Psoas muscle (tissue), 8 donors: Measurements from ENCODE around the gene SH3RF3. TPM values are rescaled to one million over a fixed set of nuclear protein-coding genes. Genes with fewer than 3 reads are reported as not detected.
A peak's percentile ranks its signal among the peaks of the same experiment; 100 is the strongest.

Source experiments
- ATAC-seq, 4 donors: fragments of 200-7000 bp; cut with Tn5 transposase; one replicate each; pipeline ENCODE4 v1.9.1; 2020; ENCODE audit warnings: moderate library complexity in 3 of 4, mild to moderate bottlenecking in 2 of 4
- DNase-seq, 2 donors: peaks; one replicate each; pipeline ENCODE4 v3.0.0-alpha.2; 2020
- H3K27ac ChIP-seq: fragments of 200-600 bp; one replicate; pipeline ENCODE4 v1.8.0; 2022
- H3K27me3 ChIP-seq, 3 donors: fragments of 200-600 bp in 1 of 3; one replicate each; pipeline versions ENCODE4 v1.6.1 to v1.8.0; 2013 to 2022; ENCODE audit warnings: low read length in 2 of 3, mild to moderate bottlenecking in 2 of 3, moderate library complexity in 1 of 3; ENCODE audit not compliant: insufficient read depth in 3 of 3
- H3K36me3 ChIP-seq, 2 donors: fragments of 200-600 bp in 1 of 2; one replicate each; pipeline versions ENCODE4 v1.6.1 to v1.8.0; 2013 to 2022; ENCODE audit warnings: low read depth in 1 of 2, mild to moderate bottlenecking in 1 of 2, moderate library complexity in 1 of 2; ENCODE audit not compliant: insufficient read depth in 1 of 2
- H3K4me1 ChIP-seq: fragments of 200-600 bp; one replicate; pipeline ENCODE4 v1.8.0; 2022
- H3K4me3 ChIP-seq: fragments of 200-600 bp; one replicate; pipeline ENCODE4 v1.8.0; 2022; ENCODE audit warnings: mild to moderate bottlenecking
- H3K9me3 ChIP-seq: fragments of 200-600 bp; one replicate; pipeline ENCODE4 v1.8.0; 2022
- CTCF ChIP-seq: fragments of 200-600 bp; IDR thresholded peaks from one replicate; pipeline ENCODE4 v1.8.0; 2022; ENCODE audit warnings: antibody characterized with exemption
- WGBS, 3 donors: extraction: QIAGEN DNeasy Blood & Tissue Kit; methylation state at CpG; one replicate each; pipeline versions ENCODE4 v1.1.6 to v1.1.7; 2013; 5-methylcytosine and 5-hydroxymethylcytosine counted together
- intact Hi-C, 2 donors: fragments of 100-400 bp; cut with DNase I; formaldehyde crosslinking; loops; one replicate each; pipeline versions ENCODE4 v1.11.0 to v1.14.2; 2022
- polyA plus RNA-seq, 3 donors: library from polyadenylated mRNA; stranded (reverse); fragments of 200-250 nt; gene quantifications; one replicate each; pipeline ENCODE4 v1.2.3, GENCODE V29; 2013
- total RNA-seq, 4 donors: library from RNA; stranded (reverse); fragmentation: NEBNext Ultra II Directional in 2 of 4; extraction: Animal tissue kit (Norgen Biotek cat#: 25700) in 2 of 4; gene quantifications; one replicate each; pipeline versions ENCODE4 v1.2.1 to v1.2.4, GENCODE V29; 2021 to 2023
- donor health status: healthy with polysubstance abuse.
- donor health status: DM: no; HTN: no; CAD: no; lungs with moderate emphysema.
- donor health status: Bipolar disorder and iron deficiency.
- donor health status: healthy.
- donor health status: DM: yes; HTN: yes; CAD: no.
- donor health status: DM: no; HTN: no; CAD: no.
- donor health status: DM: no; HTN: no; CAD: no.
- donor health status: DM: yes; HTN: yes; CAD: no.

SH3RF3 gene
- total and polyA plus RNA-seq, 7 donors: 4.6 to 27.0 (median 9.0) TPM

GRCh38 chr2:109143214-109144187 is 14.5 kb downstream of the SH3RF3 start:
- 95 to 96% (median 95%) methylated on average over 13 of the region's 13 CpGs for WGBS, 3 donors
- ATAC-seq: no peak
- Histone ChIP-seq H3K27me3 (no peaks in the 10 kb centered on the region), H3K36me3 (no peaks in the 10 kb centered on the region), H3K9me3 (no peaks in the 10 kb centered on the region), H3K4me1 (no peaks in the 10 kb centered on the region), H3K27ac (no peak overlapping the region), H3K4me3 (no peak overlapping the region)
- no peak for DNase-seq
- TF ChIP-seq CTCF: no peak
- intact Hi-C loops: no loop called here

- Histone ChIP-seq H3K27me3 (no peaks in the 10 kb centered on the region), H3K4me3 (no peak overlapping the region), H3K36me3 (no peaks in the 10 kb centered on the region), H3K27ac (no peak overlapping the region), H3K9me3 (no peaks in the 10 kb centered on the region), H3K4me1 (no peaks in the 10 kb centered on the region)
- intact Hi-C loops: no loop called here
- DNase-seq (no peak), ATAC-seq (no peak)
- WGBS, 3 donors: 51 to 79% (median 59%) methylated on average over 5 of the region's 5 CpGs
- TF ChIP-seq CTCF: no peak
These were observed 15.3 kb downstream of the SH3RF3 start for GRCh38 chr2:109144271-109144670.

DNA sequence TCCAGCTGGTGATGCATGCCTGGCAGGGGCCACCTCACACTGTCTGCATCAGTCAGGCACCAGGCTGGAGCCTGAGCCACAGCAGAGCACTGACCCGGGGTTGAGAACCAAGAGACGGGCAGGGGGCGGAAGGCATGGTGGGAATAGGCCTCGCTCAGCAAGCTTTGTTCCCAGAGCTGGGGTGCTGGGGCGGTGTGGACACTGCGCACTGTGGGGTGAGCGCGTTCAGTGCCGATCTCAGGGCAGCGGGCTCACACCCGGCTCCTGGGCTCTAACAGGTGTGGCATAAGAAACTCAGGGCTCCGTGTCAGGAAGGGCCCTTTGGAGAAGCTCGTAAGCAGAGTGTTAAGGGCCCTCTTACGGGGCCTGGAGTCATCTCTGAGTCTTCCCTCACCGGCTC is 15.7 kb downstream of the SH3RF3 start:
- Histone ChIP-seq H3K9me3 (no peaks in the 10 kb centered on the region), H3K27me3 (no peaks in the 10 kb centered on the region), H3K4me3 (no peak overlapping the region), H3K27ac (no peak overlapping the region), H3K4me1 (no peaks in the 10 kb centered on the region), H3K36me3 (no peaks in the 10 kb centered on the region)
- DNase-seq: no peak
- intact Hi-C loops: no loop called here
- peak in 2 of 4 donors; percentile 30 to 39 for ATAC-seq
- no peak for TF ChIP-seq CTCF
- 92 to 98% (median 94%) methylated on average over 15 of the region's 15 CpGs for WGBS, 3 donors

GRCh38 chr2:109145286-109145685 is 16.3 kb downstream of the SH3RF3 start:
- TF ChIP-seq CTCF: no peak
- Histone ChIP-seq H3K9me3 (no peaks in the 10 kb centered on the region), H3K4me3 (no peak overlapping the region), H3K27ac (no peak overlapping the region), H3K4me1 (no peaks in the 10 kb centered on the region), H3K27me3 (no peaks in the 10 kb centered on the region), H3K36me3 (no peaks in the 10 kb centered on the region)
- intact Hi-C loops: no loop called here
- no peak for ATAC-seq
- no peak for DNase-seq
- WGBS, 3 donors: 89 to 98% (median 97%) methylated on average over 12 of the region's 12 CpGs
